Common myeloid progenitor, CD34-positive (primary cell): ENCODE measurements around the gene GNG5.

Experiments used
- CTCF ChIA-PET: fragments of 350-600 bp; sonication (Branson Sonifier 250); formaldehyde crosslinking; loops from one replicate; lab custom pipeline; 2021; ENCODE audit warnings: antibody characterized with exemption; lab: Charles Lee
- POLR2A ChIA-PET: fragments of 350-600 bp; sonication (Branson Sonifier 250); formaldehyde crosslinking; loops from one replicate; lab custom pipeline; 2021; ENCODE audit warnings: antibody characterized with exemption; lab: Charles Lee
- DNase-seq, 3 donors: peaks; one replicate each; pipeline versions ENCODE4 v3.0.0 to v3.0.0-alpha.2; 2013
- H3K27ac ChIP-seq, 2 experiments: 1 replicate in 1 of 2; 2 replicates in 1 of 2; pipeline ENCODE4 v1.7.0; 2013; ENCODE audit warnings: inconsistent platforms in 2 of 2, low read length in 2 of 2, mild to moderate bottlenecking in 2 of 2, low read depth in 1 of 2, moderate library complexity in 1 of 2; ENCODE audit not compliant: severe bottlenecking in 2 of 2, insufficient read depth in 1 of 2, poor library complexity in 1 of 2
- H3K27me3 ChIP-seq, 5 experiments: replicated peaks in 2 of 5; 1 replicate in 3 of 5; 2 replicates in 2 of 5; pipeline versions ENCODE4 v1.6.1 to v1.7.0; 2013; ENCODE audit warnings: low read length in 4 of 5, mild to moderate bottlenecking in 2 of 5, moderate library complexity in 2 of 5, inconsistent platforms in 1 of 5; ENCODE audit not compliant: insufficient read depth in 5 of 5, control insufficient read depth in 4 of 5
- H3K36me3 ChIP-seq, 4 experiments: 1 replicate in 2 of 4; 2 replicates in 2 of 4; pipeline versions ENCODE4 v1.6.1 to v1.7.0; 2013; ENCODE audit warnings: low read length in 3 of 4, control low read depth in 1 of 4, mild to moderate bottlenecking in 1 of 4; ENCODE audit not compliant: control insufficient read depth in 4 of 4, insufficient read depth in 4 of 4
- H3K4me1 ChIP-seq, 4 experiments: 1 replicate in 3 of 4; 2 replicates in 1 of 4; pipeline versions ENCODE4 v1.6.1 to v1.7.1; 2013; ENCODE audit warnings: low read length in 3 of 4, mild to moderate bottlenecking in 3 of 4, control low read depth in 1 of 4, inconsistent platforms in 1 of 4, moderate library complexity in 1 of 4; ENCODE audit not compliant: control insufficient read depth in 4 of 4, insufficient read depth in 4 of 4; ENCODE audit errors: control extremely low read depth in 1 of 4
- H3K4me3 ChIP-seq, 7 experiments: 1 replicate in 4 of 7; 2 replicates in 3 of 7; pipeline versions ENCODE4 v1.5.1 to v1.7.0; 2013; ENCODE audit warnings: mild to moderate bottlenecking in 7 of 7, low read length in 6 of 7, moderate library complexity in 6 of 7, inconsistent platforms in 2 of 7, low read depth in 2 of 7, control low read depth in 1 of 7; ENCODE audit not compliant: insufficient read depth in 4 of 7, control insufficient read depth in 1 of 7; ENCODE audit errors: extremely low read depth in 1 of 7
- H3K9me3 ChIP-seq, 5 experiments: 1 replicate in 4 of 5; 2 replicates in 1 of 5; pipeline versions ENCODE4 v1.6.1 to v1.7.1; 2013; ENCODE audit warnings: low read length in 4 of 5, mild to moderate bottlenecking in 2 of 5, inconsistent platforms in 1 of 5, low read depth in 1 of 5, moderate library complexity in 1 of 5; ENCODE audit not compliant: control insufficient read depth in 4 of 5, insufficient read depth in 2 of 5; ENCODE audit errors: control extremely low read depth in 1 of 5
- WGBS: methylation state at CpG from one replicate; pipeline ENCODE4 v1.1.5; 2013; ENCODE audit not compliant: insufficient coverage; 5-methylcytosine and 5-hydroxymethylcytosine counted together

The GNG5 gene

GRCh38 chr1:84493747-84494146 is 12.6 kb downstream of the GNG5 start:
- Histone ChIP-seq H3K4me1 (peaks cover 0 to 7% (median 0%) of the 10 kb centered on the region in 4 experiments), H3K27ac (no peak overlapping the region), H3K27me3 (no peaks in the 10 kb centered on the region), H3K4me3 (no peak overlapping the region), H3K9me3 (no peaks in the 10 kb centered on the region), H3K36me3 (peaks cover 35 to 80% (median 60%) of the 10 kb centered on the region in 4 experiments)
- no CpG with 5 or more reads among the region's 1 CpG for WGBS
- CTCF ChIA-PET = interaction anchor here (0.6 to 1.5 kb wide), 3 partner anchors 10 to 448 kb away, joined by 3 read pairs; no protein-coding TSS in a partner anchor
- POLR2A ChIA-PET = no interaction called here
- DNase-seq = no peak

- Histone ChIP-seq H3K36me3 (peaks cover 29 to 70% (median 53%) of the 10 kb centered on the region in 4 experiments), H3K4me1 (peaks cover 0 to 3% (median 0%) of the 10 kb centered on the region in 4 experiments), H3K27ac (no peak overlapping the region), H3K4me3 (no peak overlapping the region), H3K9me3 (no peaks in the 10 kb centered on the region), H3K27me3 (no peaks in the 10 kb centered on the region)
- no CpG with 5 or more reads among the region's 1 CpG for WGBS
- no peak for DNase-seq
- POLR2A ChIA-PET = no interaction called here
- CTCF ChIA-PET = interaction anchor here (1.0 to 2.4 kb wide), 3 partner anchors 8 to 13 kb away, joined by 3 to 9 read pairs (median 4); no protein-coding TSS in a partner anchor
These were observed 13.7 kb downstream of the GNG5 start for GRCh38 chr1:84492726-84493125.

GRCh38 chr1:84489766-84490165 is 16.6 kb downstream of the GNG5 start:
- no peak for DNase-seq
- WGBS = no CpG with 5 or more reads among the region's 2 CpGs
- ChIA-PET POLR2A (no interaction called here), CTCF (interaction anchor here (1.0 to 1.7 kb wide), 2 partner anchors 11 to 14 kb away, joined by 3 to 5 read pairs; no protein-coding TSS in a partner anchor)
- no peaks in the 10 kb centered on the region for H3K27me3 ChIP-seq
- H3K36me3 ChIP-seq = peaks cover 35 to 63% (median 51%) of the 10 kb centered on the region in 4 experiments
- H3K4me3 ChIP-seq = no peak overlapping the region
- no peak overlapping the region for H3K27ac ChIP-seq
- no peaks in the 10 kb centered on the region for H3K9me3 ChIP-seq
- no peaks in the 10 kb centered on the region for H3K4me1 ChIP-seq

- Histone ChIP-seq H3K27ac (no peak overlapping the region), H3K4me1 (no peaks in the 10 kb centered on the region), H3K4me3 (no peak overlapping the region), H3K36me3 (peaks cover 38 to 63% (median 52%) of the 10 kb centered on the region in 4 experiments), H3K27me3 (no peaks in the 10 kb centered on the region), H3K9me3 (no peaks in the 10 kb centered on the region)
- ChIA-PET CTCF (interaction anchor here (1.0 kb wide), 1 partner anchor 8 kb away, joined by 3 read pairs; no protein-coding TSS in a partner anchor), POLR2A (no interaction called here)
- DNase-seq = no peak
- WGBS = 93% methylated on average over 2 of the region's 3 CpGs
These were observed 18.3 kb downstream of the GNG5 start for GRCh38 chr1:84488107-84488506.

- ChIA-PET POLR2A (no interaction called here), CTCF (interaction anchor here (2.0 to 2.9 kb wide), 2 partner anchors 23 to 47 kb away, joined by 5 to 21 read pairs; partner anchors contain the start of genes GNG5 and SPATA1)
- Histone ChIP-seq H3K27me3 (peaks cover 0 to 9% (median 0%) of the 10 kb centered on the region in 5 experiments), H3K4me3 (no peak overlapping the region), H3K36me3 (peaks cover 13 to 39% (median 25%) of the 10 kb centered on the region in 4 experiments), H3K27ac (no peak overlapping the region), H3K4me1 (peaks cover 2 to 22% (median 15%) of the 10 kb centered on the region in 4 experiments), H3K9me3 (peaks cover 0 to 7% (median 2%) of the 10 kb centered on the region in 5 experiments)
- DNase-seq = no peak
- WGBS = 100% methylated on average over 1 of the region's 2 CpGs
These were observed 25.1 kb downstream of the GNG5 start for GRCh38 chr1:84481317-84481716.

GRCh38 chr1:84480650-84481049 is 25.7 kb downstream of the GNG5 start:
- H3K4me3 ChIP-seq = peak overlapping the region in 3 of 7 experiments; percentile 93 to 98 (median 96)
- no peak for DNase-seq
- H3K9me3 ChIP-seq = peaks cover 0 to 7% (median 2%) of the 10 kb centered on the region in 5 experiments
- peaks cover 0 to 9% (median 0%) of the 10 kb centered on the region in 5 experiments for H3K27me3 ChIP-seq
- POLR2A ChIA-PET = no interaction called here
- no peak overlapping the region for H3K27ac ChIP-seq
- peaks cover 9 to 34% (median 23%) of the 10 kb centered on the region in 4 experiments for H3K36me3 ChIP-seq
- H3K4me1 ChIP-seq = peaks cover 2 to 22% (median 15%) of the 10 kb centered on the region in 4 experiments
- CTCF ChIA-PET = interaction anchor here (1.0 to 2.9 kb wide), 6 partner anchors 7 to 340 kb away, joined by 3 to 21 read pairs (median 4); partner anchors contain the start of genes GNG5 and SPATA1
- 80% methylated on average over 1 of the region's 4 CpGs for WGBS

GRCh38 chr1:84479998-84480397 is 26.4 kb downstream of the GNG5 start:
- no peak for DNase-seq
- H3K4me1 ChIP-seq = peaks cover 2 to 22% (median 15%) of the 10 kb centered on the region in 4 experiments
- ChIA-PET CTCF (interaction anchor here (0.7 to 2.9 kb wide), 7 partner anchors 8 to 339 kb away, joined by 3 to 21 read pairs (median 4); partner anchors contain the start of genes GNG5 and SPATA1), POLR2A (no interaction called here)
- peaks cover 0 to 9% (median 0%) of the 10 kb centered on the region in 5 experiments for H3K27me3 ChIP-seq
- WGBS = 17% methylated on average over 3 of the region's 9 CpGs
- peaks cover 4 to 27% (median 18%) of the 10 kb centered on the region in 4 experiments for H3K36me3 ChIP-seq
- H3K4me3 ChIP-seq = peak overlapping the region in 6 of 7 experiments; percentile 92 to 98 (median 94)
- peaks cover 0 to 7% (median 2%) of the 10 kb centered on the region in 5 experiments for H3K9me3 ChIP-seq
- H3K27ac ChIP-seq = peak overlapping the region in 1 of 2 experiments; percentile 87
